Stimulated activated CD4-positive, alpha-beta T cell treated with anti-CD3 and anti-CD28 coated beads, Interleukin-4, amount 100 ng/mL, for 24 hours (primary cell): ENCODE results near the gene MYADML2.

Experiments
- DNase-seq: peaks from one replicate; pipeline ENCODE4 v3.0.0-alpha.2; 2020

Gene MYADML2

GRCh38 chr17:81977211-81977808 is 30.3 kb upstream of the MYADML2 start, which contains the start of gene ASPSCR1:
Gene ASPSCR1 (plus strand): TSS chr17:81977629. CDS start chr17:81977647, 18 bp downstream.
- peak; percentile 90 for DNase-seq

- DNase-seq = peak; percentile 39
Measured at GRCh38 chr17:81976332-81977210, 29.5 kb upstream of the MYADML2 start.

- no peak for DNase-seq
Measured at GRCh38 chr17:81973432-81973831, 26.4 kb upstream of the MYADML2 start.

GRCh38 chr17:81968850-81969812 is 22.1 kb upstream of the MYADML2 start:
- no peak for DNase-seq

- no peak for DNase-seq
Measured at GRCh38 chr17:81968396-81968745, 21.3 kb upstream of the MYADML2 start.

- peak; percentile 89 for DNase-seq
Measured at GRCh38 chr17:81967533-81968395, 20.7 kb upstream of the MYADML2 start.

- no peak for DNase-seq
Measured at GRCh38 chr17:81967244-81967532, 20.2 kb upstream of the MYADML2 start.

GRCh38 chr17:81966343-81967243 is 19.6 kb upstream of the MYADML2 start:
- no peak for DNase-seq

GRCh38 chr17:81964081-81964849 is 17.2 kb upstream of the MYADML2 start:
- no peak for DNase-seq

GRCh38 chr17:81962499-81963441 is 15.7 kb upstream of the MYADML2 start:
- no peak for DNase-seq

GRCh38 chr17:81961521-81962498 is 14.8 kb upstream of the MYADML2 start:
- DNase-seq = no peak

GRCh38 chr17:81961087-81961511 is 14.1 kb upstream of the MYADML2 start, which contains the start of gene NOTUM:
Gene NOTUM (minus strand): TSS chr17:81961187. CDS start chr17:81960909, 278 bp downstream.
- DNase-seq = no peak

- no peak for DNase-seq
Measured at GRCh38 chr17:81960130-81960958, 13.3 kb upstream of the MYADML2 start.

- peak; percentile 80 for DNase-seq
Measured at GRCh38 chr17:81959362-81960129, 12.5 kb upstream of the MYADML2 start.

GRCh38 chr17:81958633-81959342 is 11.8 kb upstream of the MYADML2 start:
- no peak for DNase-seq
